DOHH2 (cell line): ENCODE data around the gene TNRC6C.

Experiments
- H3F3A ChIP-seq: fragments of 200-600 bp; sonication (generic), shearing (Covaris generic); 2 replicates; pipeline ENCODE4 v1.6.0; 2016; ENCODE audit warnings: antibody characterized with exemption, mild to moderate bottlenecking; ENCODE audit not compliant: control insufficient read depth, insufficient read depth
- H3K27ac ChIP-seq: fragments of 200-600 bp; sonication (generic); 2 replicates; pipeline ENCODE4 v1.5.1; 2014; ENCODE audit warnings: low read depth, mild to moderate bottlenecking, low read length, moderate library complexity
- H3K27me3 ChIP-seq: fragments of 200-600 bp; sonication (generic); 2 replicates; pipeline ENCODE4 v1.6.1; 2014; ENCODE audit warnings: mild to moderate bottlenecking, low read length, mixed read lengths; ENCODE audit not compliant: control insufficient read depth
- H3K36me3 ChIP-seq: fragments of 200-600 bp; sonication (generic); 2 replicates; pipeline ENCODE4 v1.6.1; 2014; ENCODE audit warnings: mild to moderate bottlenecking, low read length, moderate library complexity, mixed read lengths; ENCODE audit not compliant: control insufficient read depth
- H3K4me1 ChIP-seq: fragments of 200-600 bp; sonication (generic); 2 replicates; pipeline ENCODE4 v1.6.1; 2014; ENCODE audit warnings: mild to moderate bottlenecking, low read length, mixed read lengths; ENCODE audit not compliant: control insufficient read depth
- H3K4me2 ChIP-seq: fragments of 200-600 bp; sonication (generic); 2 replicates; pipeline ENCODE4 v1.6.0; 2014; ENCODE audit warnings: mild to moderate bottlenecking, low read length, moderate library complexity
- H3K4me3 ChIP-seq: fragments of 200-600 bp; sonication (generic); 2 replicates; pipeline ENCODE4 v1.5.1; 2014; ENCODE audit warnings: mild to moderate bottlenecking, low read length, mixed read lengths
- H3K79me2 ChIP-seq: fragments of 200-600 bp; sonication (generic); 2 replicates; pipeline ENCODE4 v1.6.1; 2014; ENCODE audit warnings: mild to moderate bottlenecking, low read length, mixed read lengths; ENCODE audit not compliant: control insufficient read depth
- H3K9me2 ChIP-seq: fragments of 200-600 bp; sonication (generic); replicated peaks from 2 replicates; pipeline ENCODE4 v1.6.1; 2014; ENCODE audit warnings: mild to moderate bottlenecking, low read length, mixed read lengths; ENCODE audit not compliant: control insufficient read depth
- H3K9me3 ChIP-seq: fragments of 200-600 bp; sonication (generic); 2 replicates; pipeline ENCODE4 v1.6.1; 2014; ENCODE audit warnings: antibody characterized with exemption, low read length, mixed read lengths; ENCODE audit not compliant: control insufficient read depth, insufficient read depth
- H4K20me1 ChIP-seq: fragments of 200-600 bp; sonication (generic); 2 replicates; pipeline ENCODE4 v1.6.0; 2014; ENCODE audit warnings: low read depth, mild to moderate bottlenecking, antibody characterized with exemption, low read length, moderate library complexity; ENCODE audit not compliant: control insufficient read depth, insufficient read depth
- CTCF ChIP-seq: fragments of 200-600 bp; sonication (generic); IDR thresholded peaks from one replicate; pipeline ENCODE4 v1.5.1; 2014; ENCODE audit warnings: antibody characterized with exemption, mild to moderate bottlenecking, low read depth, low read length; ENCODE audit not compliant: poor library complexity, severe bottlenecking
- EZH2phosphoT487 ChIP-seq: fragments of 200-600 bp; sonication (generic); IDR thresholded peaks from 2 replicates; pipeline ENCODE4 v1.6.1; 2017; ENCODE audit warnings: borderline replicate concordance, mild to moderate bottlenecking, antibody characterized with exemption, low read length, moderate library complexity, mixed read lengths

Gene TNRC6C

GRCh38 chr17:78120971-78121800, 162.7 kb downstream of the TNRC6C start:
- no peaks in the 10 kb centered on the region for H3K9me2 ChIP-seq
- peaks cover 81% of the 10 kb centered on the region for H3K36me3 ChIP-seq
- H4K20me1 ChIP-seq: no peaks in the 10 kb centered on the region
- no peaks in the 10 kb centered on the region for H3K9me3 ChIP-seq
- H3K79me2 ChIP-seq: peaks cover 51% of the 10 kb centered on the region
- H3F3A ChIP-seq: no peaks in the 10 kb centered on the region
- peak overlapping the region; percentile 43 for H3K27ac ChIP-seq
- H3K4me2 ChIP-seq: peak overlapping the region; percentile 99
- no peaks in the 10 kb centered on the region for H3K27me3 ChIP-seq
- H3K4me3 ChIP-seq: peak overlapping the region; percentile 60
- TF ChIP-seq EZH2phosphoT487: no peak
- H3K4me1 ChIP-seq: peaks cover 55% of the 10 kb centered on the region

GRCh38 chr17:78121801-78122215, 163.3 kb downstream of the TNRC6C start:
- Histone ChIP-seq H3K36me3 (peaks cover 84% of the 10 kb centered on the region), H3K4me2 (peak overlapping the region; percentile 99), H3F3A (no peaks in the 10 kb centered on the region), H4K20me1 (no peaks in the 10 kb centered on the region), H3K9me3 (no peaks in the 10 kb centered on the region), H3K4me3 (peak overlapping the region; percentile 60), H3K9me2 (no peaks in the 10 kb centered on the region), H3K27me3 (no peaks in the 10 kb centered on the region), H3K27ac (peak overlapping the region; percentile 43), H3K79me2 (peaks cover 58% of the 10 kb centered on the region), H3K4me1 (peaks cover 61% of the 10 kb centered on the region)
- no peak for TF ChIP-seq CTCF
- TF ChIP-seq EZH2phosphoT487: no peak

GRCh38 chr17:78122216-78122930, 163.9 kb downstream of the TNRC6C start:
- no peaks in the 10 kb centered on the region for H4K20me1 ChIP-seq
- H3K27me3 ChIP-seq: no peaks in the 10 kb centered on the region
- H3K4me2 ChIP-seq: peak overlapping the region; percentile 99
- peak overlapping the region; percentile 43 for H3K27ac ChIP-seq
- no peaks in the 10 kb centered on the region for H3K9me2 ChIP-seq
- no peaks in the 10 kb centered on the region for H3K9me3 ChIP-seq
- H3K79me2 ChIP-seq: peaks cover 63% of the 10 kb centered on the region
- peak overlapping the region; percentile 60 for H3K4me3 ChIP-seq
- peaks cover 79% of the 10 kb centered on the region for H3K36me3 ChIP-seq
- no peaks in the 10 kb centered on the region for H3F3A ChIP-seq
- peaks cover 67% of the 10 kb centered on the region for H3K4me1 ChIP-seq
- TF ChIP-seq EZH2phosphoT487: no peak
- no peak for TF ChIP-seq CTCF

- Histone ChIP-seq H4K20me1 (no peaks in the 10 kb centered on the region), H3K9me3 (no peaks in the 10 kb centered on the region), H3K36me3 (peaks cover 76% of the 10 kb centered on the region), H3K27ac (no peak overlapping the region), H3K4me1 (peaks cover 71% of the 10 kb centered on the region), H3K9me2 (no peaks in the 10 kb centered on the region), H3K27me3 (no peaks in the 10 kb centered on the region), H3F3A (no peaks in the 10 kb centered on the region), H3K4me3 (no peak overlapping the region), H3K79me2 (peaks cover 68% of the 10 kb centered on the region), H3K4me2 (peak overlapping the region; percentile 99)
- TF ChIP-seq CTCF: no peak
- no peak for TF ChIP-seq EZH2phosphoT487
Measured at GRCh38 chr17:78122931-78123249, 164.4 kb downstream of the TNRC6C start.
